ENCODE data around the gene ZNF148.
A peak's percentile ranks its signal among the peaks of the same experiment; 100 is the strongest.
"Not testable (repeated sequence)": the region's sequence is repeated elsewhere in the genome, so short reads cannot be mapped to it uniquely, and the experiment has no call there.

Gene ZNF148

GRCh38 chr3:125374996-125375941 lies at the start of gene ZNF148:
Gene ZNF148, minus strand, starts transcription at chr3:125375325. Its CDS starts 61,685 bp downstream, at chr3:125313640.
- no peak for DNase-seq (ENCODE audit: low read depth)

GRCh38 chr3:125418306-125418705 lies 43.2 kb upstream of the ZNF148 start:
- no peak for DNase-seq (ENCODE audit: low read depth)

DNA sequence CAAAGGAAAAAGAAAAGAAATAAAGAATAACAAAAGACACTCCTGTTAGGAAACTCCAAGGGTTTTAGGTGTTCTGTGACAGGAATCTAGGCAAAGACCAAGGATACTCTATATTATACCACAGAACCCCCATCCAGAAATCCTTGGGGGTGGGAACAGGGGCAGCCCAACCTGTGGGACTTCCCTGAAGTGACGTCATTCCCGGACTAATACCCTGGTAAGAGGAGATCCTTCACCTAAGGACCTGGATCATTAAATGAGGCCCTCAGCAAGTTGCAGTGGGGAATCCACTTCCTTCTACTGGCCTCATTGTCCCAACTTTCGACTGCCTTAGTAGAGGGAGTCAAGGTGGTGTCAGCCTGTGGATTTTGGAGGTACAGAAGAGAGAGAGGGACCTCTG lies 41.1 kb upstream of the ZNF148 start:
- DNase-seq (ENCODE audit: low read depth): no peak

- DNase-seq (ENCODE audit: low read depth): no peak
These were observed 39.5 kb upstream of the ZNF148 start for GRCh38 chr3:125414669-125415068.

GRCh38 chr3:125410922-125411321 lies 35.8 kb upstream of the ZNF148 start:
- DNase-seq (ENCODE audit: low read depth): no peak

- DNase-seq (ENCODE audit: low read depth): no peak
These were observed 30.9 kb upstream of the ZNF148 start for GRCh38 chr3:125406070-125406469.

DNA sequence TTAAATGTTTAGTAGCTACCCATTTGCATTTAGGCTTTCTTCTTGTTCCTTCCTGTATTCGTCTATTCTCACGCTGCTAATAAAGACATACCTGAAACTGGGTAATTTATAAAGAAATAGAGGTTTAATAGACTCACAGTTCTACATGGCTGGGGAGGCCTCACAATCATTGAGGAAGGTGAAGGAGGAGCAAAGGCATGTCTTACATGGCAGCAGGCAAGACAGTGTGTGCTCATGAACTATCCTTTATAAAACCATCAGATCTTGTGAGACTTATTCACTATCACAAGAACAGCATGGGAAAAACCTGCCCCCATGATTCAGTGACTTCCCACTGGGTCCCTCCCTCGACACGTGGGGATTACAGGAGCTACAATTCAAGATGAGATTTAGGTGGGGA lies 30.4 kb upstream of the ZNF148 start:
- DNase-seq (ENCODE audit: low read depth): not testable (repeated sequence)

DNA sequence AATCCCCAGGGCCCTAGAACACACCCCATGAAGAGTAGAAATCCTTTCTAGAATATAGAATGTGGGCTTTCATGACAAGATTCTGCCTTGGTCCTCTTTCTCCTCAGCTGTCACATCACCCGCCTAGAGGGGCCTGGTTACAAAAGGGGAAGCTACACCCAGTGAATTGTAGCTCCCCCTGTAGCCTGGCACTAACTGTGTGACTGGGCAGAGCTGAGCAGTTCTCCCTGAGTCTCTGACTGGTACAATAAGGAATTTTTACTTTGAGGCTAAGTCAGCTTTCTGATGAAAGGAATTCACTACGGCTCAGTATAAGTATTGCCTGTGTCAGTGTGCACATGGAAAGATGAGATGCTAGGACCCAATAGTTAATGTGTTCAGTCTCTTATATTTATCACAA lies 28.7 kb upstream of the ZNF148 start:
- DNase-seq (ENCODE audit: low read depth): no peak

GRCh38 chr3:125402639-125403038 lies 27.5 kb upstream of the ZNF148 start:
- no peak for DNase-seq (ENCODE audit: low read depth)

GRCh38 chr3:125401402-125401801 lies 26.3 kb upstream of the ZNF148 start:
- peak; percentile 33 for DNase-seq (ENCODE audit: low read depth)

DNA sequence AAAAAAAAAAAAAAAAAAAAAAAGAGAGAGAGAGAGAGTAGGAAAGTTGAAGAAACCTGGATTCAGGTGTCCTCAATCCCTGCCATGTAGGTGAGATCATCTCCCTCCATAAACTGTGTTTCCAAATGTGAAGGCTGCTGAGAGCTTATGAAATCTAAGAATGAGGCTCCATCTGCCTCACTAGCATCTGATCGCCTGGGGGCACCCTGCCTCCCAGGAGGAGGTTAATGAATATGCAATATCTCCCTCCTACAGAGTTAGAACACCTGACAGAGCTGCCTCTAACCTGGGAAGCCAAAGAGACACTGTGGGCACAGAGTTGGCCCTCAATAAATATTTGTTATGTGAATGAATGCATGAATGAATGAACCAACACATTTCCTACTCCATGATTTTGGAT lies 23.8 kb upstream of the ZNF148 start:
- no peak for DNase-seq (ENCODE audit: low read depth)

- no peak for DNase-seq (ENCODE audit: low read depth)
These were observed 20.0 kb upstream of the ZNF148 start for GRCh38 chr3:125395091-125395490.

DNA sequence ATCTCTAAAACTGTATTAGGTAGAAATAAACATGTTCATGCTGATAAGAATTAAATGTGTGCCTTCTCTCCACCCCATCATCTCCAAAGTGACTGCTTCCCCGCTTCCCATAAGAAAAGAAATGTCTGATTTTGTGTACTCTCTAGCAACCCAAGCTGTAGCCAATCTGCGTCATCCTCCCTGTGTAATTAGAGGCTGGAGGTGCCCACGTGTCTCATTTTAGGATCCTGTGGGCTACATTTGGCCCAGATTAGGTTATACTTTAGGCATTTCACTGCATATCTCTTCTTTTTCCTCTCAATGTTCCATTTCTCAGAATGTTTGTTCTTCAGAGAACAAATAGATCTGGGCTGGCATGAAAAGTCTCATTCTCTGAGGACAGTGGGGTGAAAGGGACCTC lies 19.3 kb upstream of the ZNF148 start:
- no peak for DNase-seq (ENCODE audit: low read depth)

DNA sequence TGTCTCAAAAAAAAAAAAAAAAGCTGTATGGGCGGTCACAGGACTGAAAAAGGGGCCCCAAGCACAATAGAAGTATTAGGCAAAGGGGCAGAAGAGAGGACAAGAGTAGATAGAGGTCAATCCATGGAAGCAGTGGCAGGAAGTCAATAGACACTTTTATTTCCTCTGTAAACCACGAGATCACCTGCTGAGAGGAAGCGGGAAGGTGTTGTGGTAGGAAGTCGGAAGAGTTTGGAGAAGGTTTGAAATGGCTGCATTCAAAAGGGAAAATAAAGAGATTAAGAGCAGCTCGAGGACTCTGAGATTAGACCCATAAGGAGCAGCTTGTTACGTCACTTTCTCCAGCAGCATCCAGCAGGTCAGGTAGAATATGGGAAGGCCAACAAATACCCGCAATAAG lies 14.2 kb upstream of the ZNF148 start:
- no peak for DNase-seq (ENCODE audit: low read depth)

GRCh38 chr3:125388369-125388768 lies 13.2 kb upstream of the ZNF148 start:
- not testable (repeated sequence) for DNase-seq (ENCODE audit: low read depth)

DNA sequence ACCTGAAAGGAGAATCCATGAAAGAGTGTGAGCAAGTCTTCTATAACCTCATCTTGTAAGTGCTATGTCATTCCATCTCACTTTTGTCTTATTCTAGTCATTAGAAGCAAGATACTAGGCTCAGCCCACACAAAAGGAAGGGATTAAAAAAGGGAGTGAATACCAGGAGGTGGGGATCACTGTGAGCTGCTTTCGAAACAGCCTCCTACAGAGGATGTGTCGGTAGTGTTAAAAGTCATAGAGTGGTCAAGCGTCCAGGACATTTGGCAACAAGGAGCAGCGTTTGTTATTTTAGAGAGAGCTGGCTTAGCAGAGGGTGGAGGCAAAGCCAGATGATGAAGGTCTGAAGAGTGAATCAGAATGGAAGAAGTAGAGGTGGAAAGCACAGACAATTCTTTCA lies 11.7 kb upstream of the ZNF148 start:
- DNase-seq (ENCODE audit: low read depth): peak; percentile 77

DNA sequence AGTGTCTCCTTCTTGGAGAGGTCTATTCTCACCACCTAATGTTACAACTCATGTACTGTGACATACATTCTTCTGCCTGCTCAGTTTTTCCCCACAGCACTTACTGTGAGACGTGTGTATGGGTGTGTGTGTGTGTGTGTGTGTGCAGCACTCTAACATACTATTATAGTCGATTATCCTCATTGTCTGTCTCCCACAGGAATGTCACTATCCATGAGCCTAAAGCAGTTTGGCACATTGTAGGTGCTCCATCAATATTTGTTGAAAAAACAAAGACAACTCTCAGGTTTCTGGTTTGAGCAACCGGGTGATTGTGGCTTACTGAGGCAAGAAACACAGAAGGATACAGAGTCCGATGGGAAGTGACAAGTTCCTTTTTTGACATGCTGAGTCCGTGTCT lies 8.6 kb upstream of the ZNF148 start:
- no peak for DNase-seq (ENCODE audit: low read depth)

- DNase-seq (ENCODE audit: low read depth): no peak
These were observed 7.2 kb upstream of the ZNF148 start for GRCh38 chr3:125382298-125382697.

DNA sequence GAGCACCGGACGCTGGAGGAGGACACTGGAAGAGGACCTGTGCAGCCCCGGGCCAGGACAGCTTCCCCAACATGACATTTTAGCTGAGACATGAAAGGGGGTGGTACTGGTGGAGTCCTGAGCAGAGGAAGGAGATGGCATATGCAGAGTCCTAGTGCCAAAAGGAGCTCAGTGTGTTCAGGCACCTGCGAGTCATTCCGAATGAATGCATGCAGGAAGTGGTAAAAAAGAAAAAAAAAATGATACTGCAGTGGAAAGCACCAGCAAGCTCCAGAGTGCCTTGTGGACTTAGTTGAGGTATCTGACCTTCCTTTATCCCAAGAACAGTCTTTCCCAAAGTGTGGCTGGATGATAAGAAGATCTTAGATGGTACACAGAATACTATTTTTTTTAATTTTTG lies 6.6 kb upstream of the ZNF148 start:
- no peak for DNase-seq (ENCODE audit: low read depth)

GRCh38 chr3:125381314-125381713 lies 6.2 kb upstream of the ZNF148 start:
- DNase-seq (ENCODE audit: low read depth): no peak

GRCh38 chr3:125379483-125379882 lies 4.4 kb upstream of the ZNF148 start:
- no peak for DNase-seq (ENCODE audit: low read depth)

GRCh38 chr3:125378762-125379161 lies 3.6 kb upstream of the ZNF148 start:
- no peak for DNase-seq (ENCODE audit: low read depth)

DNA sequence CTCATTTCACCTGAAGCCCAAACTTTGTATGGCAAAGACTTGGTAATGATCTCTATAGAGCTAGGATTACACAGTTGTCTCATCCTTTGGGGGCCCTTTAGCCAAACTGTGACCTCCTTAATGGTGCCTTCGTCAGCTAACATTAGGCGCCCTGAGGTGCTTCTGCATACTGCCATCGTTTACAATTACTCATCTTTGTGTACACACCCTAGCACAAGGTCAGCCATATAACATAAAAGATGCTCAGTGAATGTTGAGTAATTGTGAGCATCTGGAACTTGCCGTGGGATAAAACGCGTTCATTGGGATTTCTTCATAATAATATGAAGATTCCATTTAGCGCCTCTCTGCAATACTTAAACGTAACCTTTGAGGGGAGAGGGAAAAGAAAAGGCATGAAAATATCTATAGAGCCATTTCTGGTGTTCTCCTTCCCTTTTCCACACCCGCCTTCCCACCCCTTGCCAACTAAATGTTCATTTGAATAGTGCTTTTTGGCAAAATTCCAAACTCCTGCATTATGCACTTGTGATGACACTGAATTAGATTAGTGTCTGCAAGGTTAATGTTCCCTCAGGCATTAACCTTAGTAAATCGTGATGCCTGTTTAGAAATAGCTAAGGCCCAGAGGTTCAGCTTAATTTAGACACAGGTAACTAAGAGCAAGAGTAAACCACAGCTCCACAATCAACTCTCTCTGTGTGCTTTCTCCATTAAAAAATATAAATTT lies 990 bp upstream of the ZNF148 start:
- DNase-seq (ENCODE audit: low read depth): no peak

All from GM04503 (cell line).